HepG2 (cell line): ENCODE results near the gene LSM14B. TPM values are rescaled to one million over a fixed set of nuclear protein-coding genes. Genes with fewer than 3 reads are reported as not detected.

Experiments
- ATF2 ChIP-seq: sonication (generic); formaldehyde crosslinking; IDR thresholded peaks from 2 replicates; pipeline ENCODE4 v1.4.0; 2020; ENCODE audit warnings: missing genetic modification reagents
- JUND ChIP-seq: sonication (generic); formaldehyde crosslinking; IDR thresholded peaks from 2 replicates; pipeline ENCODE4 v1.8.0; 2022; ENCODE audit warnings: mild to moderate bottlenecking, missing genetic modification reagents
- SAFB2 ChIP-seq: sonication (generic); formaldehyde crosslinking; IDR thresholded peaks from 2 replicates; pipeline ENCODE4 v1.5.1; 2020; ENCODE audit warnings: missing genetic modification reagents, low read depth, mild to moderate bottlenecking, borderline replicate concordance
- TFDP1 ChIP-seq: IDR thresholded peaks from 2 replicates; pipeline ENCODE4 v1.6.1; 2016; ENCODE audit warnings: missing compliant biosample characterization, missing genetic modification reagents, borderline replicate concordance
- THAP7 ChIP-seq: sonication (generic); formaldehyde crosslinking; IDR thresholded peaks from 2 replicates; pipeline ENCODE4 v1.8.1; 2023; ENCODE audit warnings: mild to moderate bottlenecking, missing genetic modification reagents
- YEATS4 ChIP-seq: sonication (generic); formaldehyde crosslinking; IDR thresholded peaks from 2 replicates; pipeline ENCODE4 v1.4.0; 2020; ENCODE audit warnings: missing genetic modification reagents, borderline replicate concordance
- ZFP36L2 ChIP-seq: sonication (generic); formaldehyde crosslinking; IDR thresholded peaks from 2 replicates; pipeline ENCODE4 v1.4.0; 2020; ENCODE audit warnings: missing genetic modification reagents
- ZGPAT ChIP-seq: IDR thresholded peaks from 2 replicates; pipeline ENCODE4 v1.6.1; 2016; ENCODE audit warnings: mild to moderate bottlenecking
- ZNF253 ChIP-seq: sonication (generic); formaldehyde crosslinking; IDR thresholded peaks from 2 replicates; pipeline ENCODE4 v1.8.0; 2022; ENCODE audit warnings: mild to moderate bottlenecking, missing genetic modification reagents, borderline replicate concordance
- ZNF574 ChIP-seq: sonication (generic); formaldehyde crosslinking; IDR thresholded peaks from 2 replicates; pipeline ENCODE4 v1.4.0; 2020; ENCODE audit warnings: missing genetic modification reagents
- ZNF609 ChIP-seq: sonication (generic); formaldehyde crosslinking; IDR thresholded peaks from 2 replicates; pipeline ENCODE4 v1.4.0; 2020; ENCODE audit warnings: mild to moderate bottlenecking, missing genetic modification reagents, borderline replicate concordance
- ZNF878 ChIP-seq: sonication (generic); formaldehyde crosslinking; IDR thresholded peaks from 2 replicates; pipeline ENCODE4 v1.8.1; 2023; ENCODE audit warnings: mild to moderate bottlenecking, missing genetic modification reagents, moderate library complexity
- polyA plus RNA-seq, 8 experiments: library from polyadenylated mRNA; depleted of rRNA in 3 of 8; stranded (reverse) in 7 of 8; unstranded in 1 of 8; fragments of >200 nt; fragmentation: Illumina TruSeq in 4 of 8; extraction: Trizol in 4 of 8; gene quantifications; 2 replicates each; pipeline versions ENCODE4 v1.2.1 to v1.2.3, GENCODE V29; 2011 to 2016; ENCODE audit warnings: low read depth in 4 of 8, missing spikeins in 1 of 8, mixed read lengths in 1 of 8; ENCODE audit not compliant: insufficient read depth in 1 of 8
- total RNA-seq, 5 experiments: library from RNA; depleted of rRNA; stranded (reverse); fragments of >200 nt; fragmentation: Illumina TruSeq; extraction: Trizol; gene quantifications; 2 replicates each; pipeline ENCODE4 v1.2.3, GENCODE V29; 2016; ENCODE audit warnings: low read depth in 1 of 5
- TF ChIP-seq, protein P1 (sequence below): sonication (generic); formaldehyde crosslinking; IDR thresholded peaks from 2 replicates; pipeline ENCODE4 v1.8.0; 2022; ENCODE audit warnings: missing genetic modification reagents, mild to moderate bottlenecking, borderline replicate concordance

The LSM14B gene
- total and polyA plus RNA-seq, 2 of the 13 experiments (the other 11 are each of a cell fraction or from before 2014, with no cell fraction given) = 43.3 to 79.2 TPM

GRCh38 chr20:62156592-62157386, 34.5 kb downstream of the LSM14B start (continued):
- peak; percentile 31; the same call in 1 of the 2 replicates for TF ChIP-seq ZGPAT (CRISPR knock-in tag)
- no peak for TF ChIP-seq JUND (CRISPR knock-in tag)
- no peak for TF ChIP-seq ZNF609 (CRISPR knock-in tag)
- 0 out of 2 replicates have a peak, but pooled peaks have one; percentile 21 for TF ChIP-seq ZNF253 (CRISPR knock-in tag)
- TF ChIP-seq, protein P1, sequence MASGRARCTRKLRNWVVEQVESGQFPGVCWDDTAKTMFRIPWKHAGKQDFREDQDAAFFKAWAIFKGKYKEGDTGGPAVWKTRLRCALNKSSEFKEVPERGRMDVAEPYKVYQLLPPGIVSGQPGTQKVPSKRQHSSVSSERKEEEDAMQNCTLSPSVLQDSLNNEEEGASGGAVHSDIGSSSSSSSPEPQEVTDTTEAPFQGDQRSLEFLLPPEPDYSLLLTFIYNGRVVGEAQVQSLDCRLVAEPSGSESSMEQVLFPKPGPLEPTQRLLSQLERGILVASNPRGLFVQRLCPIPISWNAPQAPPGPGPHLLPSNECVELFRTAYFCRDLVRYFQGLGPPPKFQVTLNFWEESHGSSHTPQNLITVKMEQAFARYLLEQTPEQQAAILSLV (CRISPR knock-in tag) = no peak; the same call in none of the 2 replicates
- no peak for TF ChIP-seq ZNF878 (CRISPR knock-in tag)
- no peak for TF ChIP-seq TFDP1
- peak; percentile 36; the same call in 1 of the 2 replicates for TF ChIP-seq YEATS4 (CRISPR knock-in tag)
- 0 out of 2 replicates have a peak, but pooled peaks have one; percentile 52 for TF ChIP-seq THAP7 (CRISPR knock-in tag)
- no peak for TF ChIP-seq SAFB2 (CRISPR knock-in tag)
- peak; percentile 46; the same call in 1 of the 2 replicates for TF ChIP-seq ZNF574
- TF ChIP-seq ATF2 (CRISPR knock-in tag) = no peak
- 0 out of 2 replicates have a peak, but pooled peaks have one; percentile 63 for TF ChIP-seq ZFP36L2
